Prostate gland (tissue), 2 donors: Measurements from ENCODE around the gene RAI14. TPM values are rescaled to one million over a fixed set of nuclear protein-coding genes. Genes with fewer than 3 reads are reported as not detected.
"Not testable (repeated sequence)": the region's sequence is repeated elsewhere in the genome, so short reads cannot be mapped to it uniquely, and the experiment has no call there.

Experiments used
- DNase-seq: peaks from one replicate; pipeline ENCODE4 v3.0.0-alpha.2; 2019; ENCODE audit warnings: low spot score
- H3K27ac ChIP-seq, 2 donors: fragments of 200-600 bp; sonication (generic); 2 replicates each; pipeline ENCODE4 v1.5.1; 2017 to 2019
- H3K27me3 ChIP-seq: fragments of 200-600 bp; sonication (generic); replicated peaks from 2 replicates; pipeline ENCODE4 v1.5.1; 2019; ENCODE audit not compliant: insufficient read depth
- H3K36me3 ChIP-seq, 2 donors: fragments of 200-600 bp; sonication (generic); 1 replicate in 1 of 2; 2 replicates in 1 of 2; pipeline versions ENCODE4 v1.5.1 to v1.8.1; 2017 to 2019
- H3K4me1 ChIP-seq: fragments of 200-600 bp; sonication (generic); replicated peaks from 2 replicates; pipeline ENCODE4 v1.5.1; 2019
- H3K4me3 ChIP-seq, 2 donors: fragments of 200-600 bp; sonication (generic); 2 replicates each; pipeline ENCODE4 v1.5.1; 2017 to 2019
- H3K9me3 ChIP-seq: fragments of 200-600 bp; sonication (generic); 2 replicates; pipeline ENCODE4 v1.5.1; 2017
- POLR2A ChIP-seq: fragments of 450-650 bp; IDR thresholded peaks from one replicate; pipeline ENCODE4 v1.6.1; 2016; ENCODE audit warnings: antibody characterized with exemption, mild to moderate bottlenecking
- POLR2AphosphoS5 ChIP-seq: sonication (generic); formaldehyde crosslinking; IDR thresholded peaks from one replicate; pipeline ENCODE4 v1.6.1; 2017; ENCODE audit warnings: antibody characterized with exemption
- WGBS: methylation state at CpG from one replicate; pipeline ENCODE4 v1.1.5; 2018; 5-methylcytosine and 5-hydroxymethylcytosine counted together
- intact Hi-C: fragments of 100-400 bp; cut with DNase I; formaldehyde crosslinking; loops from one replicate; pipeline ENCODE4 v1.14.2; 2022
- total RNA-seq, 2 donors: library from RNA; depleted of rRNA; stranded (reverse); fragments of >200 nt; gene quantifications; one replicate each; pipeline ENCODE4 v1.1.0, GENCODE V29; 2016
- TF ChIP-seq, protein P1 (sequence below), 4 experiments: fragments of 200-600 bp in 2 of 4; fragments of 450-650 bp in 2 of 4; sonication (generic) in 2 of 4; IDR thresholded peaks; 1 replicate in 3 of 4; 2 replicates in 1 of 4; pipeline ENCODE4 v1.5.1; 2016 to 2019; ENCODE audit warnings: antibody characterized with exemption in 4 of 4, mild to moderate bottlenecking in 2 of 4, moderate library complexity in 2 of 4

Gene RAI14
- total RNA-seq, 2 donors from 2014 or later = 9.6 to 23.7 TPM

DNA sequence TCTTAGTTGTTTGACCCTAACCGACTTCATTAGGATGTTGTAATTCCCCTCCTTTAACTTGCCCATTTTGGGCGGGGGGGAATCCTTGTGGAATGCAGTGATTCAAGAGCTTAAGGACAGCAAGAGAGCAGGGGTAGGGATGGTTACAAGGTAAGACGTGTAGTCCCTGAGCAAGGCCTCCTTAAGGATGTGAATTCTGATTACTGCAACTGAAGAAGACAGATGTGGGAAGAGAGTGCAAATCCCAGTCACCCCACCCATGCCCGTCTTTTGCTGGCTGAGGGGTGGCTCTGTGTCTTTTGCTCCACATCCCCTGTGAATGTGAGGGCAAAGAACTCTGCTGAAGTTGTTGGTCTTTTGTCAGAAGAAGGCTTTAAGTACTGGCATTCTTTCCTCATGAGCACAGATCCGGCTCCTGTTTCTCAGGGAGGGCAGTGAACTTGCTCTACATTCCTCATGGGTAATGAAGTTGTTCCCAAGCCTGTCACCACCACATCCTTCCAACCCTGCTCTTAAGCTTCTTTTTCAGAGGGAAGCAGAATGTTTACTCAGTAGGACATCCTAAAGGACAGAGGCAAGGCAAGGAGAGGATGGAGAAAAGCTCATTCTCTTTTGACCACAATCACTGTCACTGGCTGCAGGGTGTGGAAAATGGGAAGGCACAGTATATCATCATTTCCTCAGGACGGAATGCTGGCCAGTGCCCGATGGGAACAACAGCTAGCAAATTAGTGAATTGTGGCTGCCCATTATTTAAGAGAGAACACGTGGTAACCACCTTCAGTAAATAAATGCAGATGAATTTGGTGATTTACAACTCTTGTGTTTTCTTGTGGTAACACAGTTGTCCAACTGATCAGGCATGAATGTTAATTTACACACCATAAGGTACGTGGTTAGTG lies 61.5 kb downstream of the RAI14 start:
- H3K27ac ChIP-seq = no peak overlapping the region
- H3K9me3 ChIP-seq = no peaks in the 10 kb centered on the region
- H3K4me1 ChIP-seq = no peaks in the 10 kb centered on the region
- no peak for DNase-seq
- H3K4me3 ChIP-seq = no peak overlapping the region
- H3K27me3 ChIP-seq = no peaks in the 10 kb centered on the region
- 54% methylated on average over 9 of the region's 9 CpGs for WGBS
- intact Hi-C loops = no loop called here
- no peak for TF ChIP-seq POLR2AphosphoS5
- TF ChIP-seq, protein P1, sequence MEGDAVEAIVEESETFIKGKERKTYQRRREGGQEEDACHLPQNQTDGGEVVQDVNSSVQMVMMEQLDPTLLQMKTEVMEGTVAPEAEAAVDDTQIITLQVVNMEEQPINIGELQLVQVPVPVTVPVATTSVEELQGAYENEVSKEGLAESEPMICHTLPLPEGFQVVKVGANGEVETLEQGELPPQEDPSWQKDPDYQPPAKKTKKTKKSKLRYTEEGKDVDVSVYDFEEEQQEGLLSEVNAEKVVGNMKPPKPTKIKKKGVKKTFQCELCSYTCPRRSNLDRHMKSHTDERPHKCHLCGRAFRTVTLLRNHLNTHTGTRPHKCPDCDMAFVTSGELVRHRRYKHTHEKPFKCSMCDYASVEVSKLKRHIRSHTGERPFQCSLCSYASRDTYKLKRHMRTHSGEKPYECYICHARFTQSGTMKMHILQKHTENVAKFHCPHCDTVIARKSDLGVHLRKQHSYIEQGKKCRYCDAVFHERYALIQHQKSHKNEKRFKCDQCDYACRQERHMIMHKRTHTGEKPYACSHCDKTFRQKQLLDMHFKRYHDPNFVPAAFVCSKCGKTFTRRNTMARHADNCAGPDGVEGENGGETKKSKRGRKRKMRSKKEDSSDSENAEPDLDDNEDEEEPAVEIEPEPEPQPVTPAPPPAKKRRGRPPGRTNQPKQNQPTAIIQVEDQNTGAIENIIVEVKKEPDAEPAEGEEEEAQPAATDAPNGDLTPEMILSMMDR (IDR thresholded peaks at IDR 0.05) = no peak
- TF ChIP-seq POLR2A = no peak
- H3K36me3 ChIP-seq = no peaks in the 10 kb centered on the region

DNA sequence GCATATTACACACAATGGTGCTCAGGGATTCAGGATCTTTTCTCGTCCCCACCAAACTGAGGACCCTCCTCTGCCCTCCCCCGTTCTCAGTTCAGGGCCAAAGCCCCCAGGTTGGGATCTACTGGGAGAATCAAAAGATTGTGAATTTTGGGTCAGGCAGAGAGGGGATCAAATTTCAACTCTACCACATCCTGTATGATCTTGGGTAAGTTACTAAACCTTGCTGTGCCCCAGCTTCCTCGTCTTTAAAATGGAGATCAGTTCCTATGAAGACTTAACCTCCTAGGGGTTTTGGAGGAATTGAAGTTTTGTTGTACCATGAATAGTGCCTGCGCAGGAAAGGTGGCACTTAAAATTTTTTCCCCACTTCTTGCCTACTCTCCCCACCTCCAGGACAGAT lies 62.4 kb downstream of the RAI14 start:
- Histone ChIP-seq H3K27me3 (no peaks in the 10 kb centered on the region), H3K4me3 (no peak overlapping the region), H3K36me3 (no peaks in the 10 kb centered on the region), H3K4me1 (no peaks in the 10 kb centered on the region), H3K27ac (no peak overlapping the region), H3K9me3 (no peaks in the 10 kb centered on the region)
- DNase-seq = no peak
- intact Hi-C loops = no loop called here
- WGBS = 95% methylated on average over 4 of the region's 4 CpGs
- no peak for TF ChIP-seq POLR2AphosphoS5

- DNase-seq = no peak
- 86% methylated on average over 8 of the region's 8 CpGs for WGBS
Measured at GRCh38 chr5:34719029-34719428, 62.9 kb downstream of the RAI14 start.

GRCh38 chr5:34721327-34721726 lies 65.2 kb downstream of the RAI14 start:
- H3K36me3 ChIP-seq = no peaks in the 10 kb centered on the region
- no peaks in the 10 kb centered on the region for H3K9me3 ChIP-seq
- no peak overlapping the region for H3K4me3 ChIP-seq
- intact Hi-C loops = no loop called here
- no peak overlapping the region for H3K27ac ChIP-seq
- DNase-seq = no peak
- TF ChIP-seq POLR2A (no peak), POLR2AphosphoS5 (no peak)
- TF ChIP-seq, protein P1 (IDR thresholded peaks at IDR 0.05) = no peak
- H3K4me1 ChIP-seq = no peaks in the 10 kb centered on the region
- 89% methylated on average over 3 of the region's 3 CpGs for WGBS
- no peaks in the 10 kb centered on the region for H3K27me3 ChIP-seq

More at GRCh38 chr5:34719029-34719428, 62.9 kb downstream of the RAI14 start:
- no peaks in the 10 kb centered on the region for H3K27me3 ChIP-seq
- H3K27ac ChIP-seq = no peak overlapping the region
- no peak overlapping the region for H3K4me3 ChIP-seq
- H3K9me3 ChIP-seq = no peaks in the 10 kb centered on the region
- intact Hi-C loops = no loop called here
- no peaks in the 10 kb centered on the region for H3K36me3 ChIP-seq
- H3K4me1 ChIP-seq = no peaks in the 10 kb centered on the region
- TF ChIP-seq POLR2AphosphoS5 = no peak

- Histone ChIP-seq H3K9me3 (no peaks in the 10 kb centered on the region), H3K27me3 (no peaks in the 10 kb centered on the region), H3K4me3 (no peak overlapping the region), H3K4me1 (no peaks in the 10 kb centered on the region), H3K36me3 (no peaks in the 10 kb centered on the region), H3K27ac (no peak overlapping the region)
- DNase-seq = no peak
- TF ChIP-seq POLR2A = no peak
- TF ChIP-seq POLR2AphosphoS5 = no peak
- TF ChIP-seq, protein P1 (IDR thresholded peaks at IDR 0.05) = no peak
- 86% methylated on average over 2 of the region's 2 CpGs for WGBS
- intact Hi-C loops = no loop called here
Measured at GRCh38 chr5:34722183-34722582, 66.1 kb downstream of the RAI14 start.

DNA sequence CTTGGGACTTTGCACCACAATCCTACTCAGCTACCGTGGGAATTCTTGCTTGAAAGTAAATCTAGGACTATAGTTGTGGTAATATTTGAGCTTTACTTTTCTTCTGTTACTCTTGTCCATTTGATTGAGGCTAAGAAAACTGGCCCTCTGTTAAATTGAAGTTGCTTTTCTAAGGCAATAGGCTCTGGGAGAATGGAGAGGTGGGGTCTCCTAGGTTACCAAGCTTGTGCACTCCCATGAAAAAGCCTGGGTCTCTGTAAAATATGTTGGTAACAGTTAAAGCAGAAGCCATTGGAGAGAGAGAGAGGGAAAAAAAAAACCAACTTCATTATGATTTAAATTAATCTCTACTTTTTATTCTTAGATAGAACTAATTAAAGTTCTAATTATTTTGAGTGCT lies 68.6 kb downstream of the RAI14 start:
- no peaks in the 10 kb centered on the region for H3K36me3 ChIP-seq
- no peak overlapping the region for H3K4me3 ChIP-seq
- H3K4me1 ChIP-seq = no peaks in the 10 kb centered on the region
- H3K27me3 ChIP-seq = no peaks in the 10 kb centered on the region
- no peak for DNase-seq
- WGBS = 87% methylated on average over 1 of the region's 1 CpG
- TF ChIP-seq POLR2A = no peak
- H3K9me3 ChIP-seq = no peaks in the 10 kb centered on the region
- intact Hi-C loops = no loop called here
- no peak overlapping the region for H3K27ac ChIP-seq

DNA sequence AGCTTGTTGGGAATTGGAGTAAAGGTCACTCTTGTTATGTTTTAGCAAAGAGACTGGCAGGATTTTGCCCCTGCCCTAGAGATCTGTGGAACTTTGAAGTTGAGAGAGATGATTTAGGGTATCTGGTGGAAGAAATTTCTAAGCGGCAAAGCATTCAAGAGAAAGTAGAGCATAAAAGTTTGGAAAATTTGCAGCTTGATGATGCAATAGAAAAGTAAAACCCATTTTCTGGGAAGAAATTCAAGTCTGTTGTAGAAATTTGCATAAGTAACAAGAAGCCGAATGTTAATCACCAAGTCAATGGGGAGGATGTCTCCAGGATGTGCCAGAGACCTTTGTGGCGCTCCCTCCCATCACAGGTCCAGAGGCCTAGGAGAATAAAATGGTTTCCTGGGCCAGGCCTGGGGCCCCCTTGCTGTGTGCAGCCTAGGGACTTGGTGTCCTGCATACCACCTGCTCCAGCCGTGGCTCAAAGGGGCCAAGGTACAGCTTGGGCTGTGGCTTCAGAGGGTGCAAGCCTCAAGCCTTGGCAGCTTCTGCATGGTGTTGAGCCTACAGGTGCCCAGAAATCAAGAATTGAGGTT lies 71.1 kb downstream of the RAI14 start:
- H3K4me1 ChIP-seq, H3K36me3 ChIP-seq, DNase-seq, H3K27ac ChIP-seq, H3K4me3 ChIP-seq, H3K9me3 ChIP-seq, H3K27me3 ChIP-seq, intact Hi-C loops: not testable (repeated sequence)
- 92% methylated on average over 4 of the region's 4 CpGs for WGBS
